Erythroblast (primary cell): ENCODE data around the gene THUMPD1.

Experiments used
- GATA1 ChIP-seq: IDR thresholded peaks from 2 replicates; pipeline ENCODE4 v1.6.1; 2011; ENCODE audit warnings: low read depth, mild to moderate bottlenecking, control low read depth, low read length, moderate library complexity
- POLR2A ChIP-seq: IDR thresholded peaks from 2 replicates; pipeline ENCODE4 v1.6.1; 2011; ENCODE audit warnings: mild to moderate bottlenecking, low read length

- TF ChIP-seq POLR2A, result no peak
- TF ChIP-seq GATA1, result no peak
Measured at GRCh38 chr16:20768818-20769217, 27.2 kb upstream of the THUMPD1 start.
